ENCODE data around the gene HMG20A. TPM values are rescaled to one million over a fixed set of nuclear protein-coding genes. Genes with fewer than 3 reads are reported as not detected.

The HMG20A gene
- total RNA-seq, 4 donors from 2014 or later, result 39.6 to 65.1 (median 49.7) TPM

DNA sequence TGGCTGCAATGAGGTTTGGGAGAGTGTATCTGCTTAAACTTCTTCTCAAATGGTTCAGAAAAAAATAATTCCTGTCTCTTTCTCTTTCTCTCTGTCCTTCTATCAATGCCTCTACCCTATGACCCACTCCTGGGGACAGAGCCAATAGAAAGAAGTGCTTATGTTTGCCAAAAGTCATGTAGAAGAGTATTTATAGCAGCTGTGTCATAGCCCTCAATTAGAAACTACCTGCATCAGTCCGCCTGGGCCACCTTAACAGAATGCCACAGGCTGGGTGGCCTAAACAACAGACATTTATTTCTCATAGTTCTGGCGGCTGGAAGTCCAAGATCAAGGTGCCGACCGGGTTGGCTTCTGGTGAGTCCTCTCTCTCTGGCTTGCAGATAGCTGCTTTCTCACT is 92.5 kb downstream of the HMG20A start:
- no peaks in the 10 kb centered on the region for H3K9me3 ChIP-seq

DNA sequence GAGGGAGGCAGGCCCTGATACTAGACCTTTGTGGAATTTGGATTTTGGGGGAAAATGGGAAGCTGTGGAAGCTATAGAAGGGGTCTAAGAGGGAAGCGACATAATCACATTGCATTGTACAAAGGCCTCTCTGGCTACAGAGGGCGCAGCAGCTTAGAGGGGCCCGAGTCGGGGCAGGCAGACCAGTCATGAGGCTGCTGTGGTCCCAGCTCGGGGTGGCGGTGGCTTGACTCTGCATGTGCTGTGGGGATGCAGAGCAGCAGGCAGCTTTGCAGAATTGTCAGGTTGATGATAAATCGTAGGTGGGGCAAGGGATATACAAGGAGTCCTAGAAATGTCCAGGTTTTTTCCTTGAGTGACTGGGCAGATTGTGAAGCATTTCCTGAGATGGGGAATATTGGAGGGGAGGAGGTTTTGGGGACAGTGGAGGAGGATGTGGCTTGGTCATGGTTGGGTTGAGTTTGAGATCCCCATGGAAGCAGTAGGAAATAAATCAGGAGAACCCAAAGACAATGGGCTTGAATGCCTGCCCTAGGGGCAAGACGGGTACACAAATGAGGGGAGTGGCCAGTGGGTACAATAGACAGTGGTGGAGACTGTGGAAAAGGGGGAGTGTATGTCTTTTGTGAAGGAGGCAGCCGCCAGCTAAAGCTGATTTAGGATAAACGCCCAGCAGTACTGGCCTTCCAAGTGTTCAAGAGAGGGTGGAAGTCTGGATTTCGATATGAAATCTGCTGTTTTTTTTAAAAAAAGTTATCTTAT is 94.1 kb downstream of the HMG20A start:
- 65 to 69% methylated on average over 11 of the region's 11 CpGs for WGBS, 2 donors
- no peak for TF ChIP-seq POLR2A (IDR thresholded peaks at IDR 0.05)
- H3K9me3 ChIP-seq, result no peaks in the 10 kb centered on the region
- no peak overlapping the region for H3K4me3 ChIP-seq
- no peaks in the 10 kb centered on the region for H3K27me3 ChIP-seq
- no peak overlapping the region for H3K27ac ChIP-seq
- H3K36me3 ChIP-seq, result no peaks in the 10 kb centered on the region
- DNase-seq (ENCODE audit: low spot score in 2 of 2), result no peak
- peaks cover 0 to 11% (median 4%) of the 10 kb centered on the region in 4 donors for H3K4me1 ChIP-seq

More for the DNA sequence above, 92.5 kb downstream of the HMG20A start:
- no peak overlapping the region for H3K27ac ChIP-seq
- H3K4me3 ChIP-seq, result no peak overlapping the region
- WGBS, 2 donors, result 96% methylated on average over 4 of the region's 4 CpGs
- peaks cover 5 to 27% (median 17%) of the 10 kb centered on the region in 4 donors for H3K4me1 ChIP-seq
- no peak for DNase-seq (ENCODE audit: low spot score in 2 of 2)
- no peaks in the 10 kb centered on the region for H3K27me3 ChIP-seq
- TF ChIP-seq EP300 (IDR thresholded peaks at IDR 0.05), result no peak
- TF ChIP-seq POLR2A (IDR thresholded peaks at IDR 0.05), result no peak
- TF ChIP-seq, protein P1, sequence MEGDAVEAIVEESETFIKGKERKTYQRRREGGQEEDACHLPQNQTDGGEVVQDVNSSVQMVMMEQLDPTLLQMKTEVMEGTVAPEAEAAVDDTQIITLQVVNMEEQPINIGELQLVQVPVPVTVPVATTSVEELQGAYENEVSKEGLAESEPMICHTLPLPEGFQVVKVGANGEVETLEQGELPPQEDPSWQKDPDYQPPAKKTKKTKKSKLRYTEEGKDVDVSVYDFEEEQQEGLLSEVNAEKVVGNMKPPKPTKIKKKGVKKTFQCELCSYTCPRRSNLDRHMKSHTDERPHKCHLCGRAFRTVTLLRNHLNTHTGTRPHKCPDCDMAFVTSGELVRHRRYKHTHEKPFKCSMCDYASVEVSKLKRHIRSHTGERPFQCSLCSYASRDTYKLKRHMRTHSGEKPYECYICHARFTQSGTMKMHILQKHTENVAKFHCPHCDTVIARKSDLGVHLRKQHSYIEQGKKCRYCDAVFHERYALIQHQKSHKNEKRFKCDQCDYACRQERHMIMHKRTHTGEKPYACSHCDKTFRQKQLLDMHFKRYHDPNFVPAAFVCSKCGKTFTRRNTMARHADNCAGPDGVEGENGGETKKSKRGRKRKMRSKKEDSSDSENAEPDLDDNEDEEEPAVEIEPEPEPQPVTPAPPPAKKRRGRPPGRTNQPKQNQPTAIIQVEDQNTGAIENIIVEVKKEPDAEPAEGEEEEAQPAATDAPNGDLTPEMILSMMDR (IDR thresholded peaks at IDR 0.05), result no peak
- no peaks in the 10 kb centered on the region for H3K36me3 ChIP-seq

DNA sequence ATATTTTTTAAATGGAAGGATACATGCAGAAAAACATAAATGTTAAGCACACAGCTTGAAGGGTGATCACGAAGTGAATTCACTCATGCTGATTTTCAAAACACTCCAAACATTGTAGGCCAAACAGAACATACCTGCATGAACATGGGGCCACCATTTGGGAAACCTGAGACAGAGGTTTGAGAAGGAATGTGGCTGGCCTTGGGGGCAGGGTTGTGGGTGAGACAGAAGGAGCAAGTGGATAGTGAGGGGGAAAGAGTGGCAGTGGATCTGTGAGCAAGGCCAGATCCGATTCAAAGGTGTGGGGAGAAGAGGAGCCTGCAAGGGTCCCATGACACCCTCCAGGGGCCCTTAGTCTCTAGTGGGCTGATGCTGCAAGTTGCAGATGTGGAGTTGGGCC is 94.9 kb downstream of the HMG20A start:
- Histone ChIP-seq H3K27ac (no peak overlapping the region), H3K4me3 (no peak overlapping the region), H3K27me3 (no peaks in the 10 kb centered on the region), H3K9me3 (no peaks in the 10 kb centered on the region), H3K36me3 (no peaks in the 10 kb centered on the region), H3K4me1 (peaks cover 0 to 3% (median under 1%) of the 10 kb centered on the region in 4 donors)
- DNase-seq (ENCODE audit: low spot score in 2 of 2), result no peak
- WGBS, 2 donors, result 91 to 96% methylated on average over 2 of the region's 2 CpGs
- TF ChIP-seq, protein P1 (IDR thresholded peaks at IDR 0.05), result no peak
- TF ChIP-seq EP300 (IDR thresholded peaks at IDR 0.05), result no peak
- TF ChIP-seq POLR2A (IDR thresholded peaks at IDR 0.05), result no peak

DNA sequence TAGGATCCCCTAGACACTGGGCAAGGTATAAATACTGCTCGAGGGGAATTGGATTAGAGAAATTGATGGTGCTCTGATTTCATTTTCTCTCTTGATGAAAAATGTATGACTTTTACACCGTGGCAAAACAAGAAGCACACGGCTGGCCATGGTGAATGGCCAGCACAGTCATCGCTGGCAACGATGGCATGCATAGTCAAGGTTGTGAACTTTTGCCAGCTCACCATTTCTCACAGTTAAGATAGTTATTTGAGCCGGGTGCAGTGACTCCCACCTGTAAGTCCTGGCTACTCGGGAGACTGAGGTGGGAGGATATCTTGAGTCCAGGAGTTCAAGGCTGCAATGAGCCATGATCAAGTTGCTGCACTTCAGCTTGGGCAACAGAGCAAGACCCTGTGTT is 95.4 kb downstream of the HMG20A start:
- H3K27me3 ChIP-seq, result no peaks in the 10 kb centered on the region
- H3K27ac ChIP-seq, result no peak overlapping the region
- no peak for DNase-seq (ENCODE audit: low spot score in 2 of 2)
- H3K36me3 ChIP-seq, result no peaks in the 10 kb centered on the region
- 89 to 91% methylated on average over 7 of the region's 7 CpGs for WGBS, 2 donors
- H3K4me1 ChIP-seq, result no peaks in the 10 kb centered on the region
- TF ChIP-seq POLR2A (IDR thresholded peaks at IDR 0.05), result no peak
- TF ChIP-seq, protein P1 (IDR thresholded peaks at IDR 0.05), result no peak
- TF ChIP-seq EP300 (IDR thresholded peaks at IDR 0.05), result no peak
- no peak overlapping the region for H3K4me3 ChIP-seq
- no peaks in the 10 kb centered on the region for H3K9me3 ChIP-seq

DNA sequence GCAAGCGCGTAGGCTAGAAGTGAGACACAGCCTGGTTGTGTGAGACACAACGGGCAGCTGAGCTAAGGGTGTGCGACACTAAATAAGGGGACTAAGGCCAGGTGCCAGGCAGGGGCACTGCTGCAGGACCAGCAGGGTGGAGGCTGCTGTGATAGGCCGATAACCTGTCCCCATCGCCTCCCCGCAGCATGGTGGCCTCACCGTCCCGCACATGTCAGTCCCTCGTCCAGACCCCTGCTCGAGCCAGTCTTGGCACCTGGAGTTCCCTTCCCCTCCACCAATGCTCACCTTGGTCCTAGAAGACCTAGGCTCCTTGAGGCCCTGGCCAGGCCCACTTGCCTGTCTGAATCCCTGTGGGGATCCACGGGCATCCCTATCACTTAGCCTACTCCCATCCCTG is 96.1 kb downstream of the HMG20A start:
- DNase-seq (ENCODE audit: low spot score in 2 of 2), result no peak
- no peaks in the 10 kb centered on the region for H3K9me3 ChIP-seq
- no peak overlapping the region for H3K27ac ChIP-seq
- TF ChIP-seq, protein P1 (IDR thresholded peaks at IDR 0.05), result no peak
- TF ChIP-seq POLR2A (IDR thresholded peaks at IDR 0.05) (no peak), EP300 (IDR thresholded peaks at IDR 0.05) (no peak)
- H3K4me1 ChIP-seq, result no peaks in the 10 kb centered on the region
- 93 to 95% methylated on average over 12 of the region's 12 CpGs for WGBS, 2 donors
- H3K4me3 ChIP-seq, result no peak overlapping the region
- no peaks in the 10 kb centered on the region for H3K27me3 ChIP-seq
- H3K36me3 ChIP-seq, result no peaks in the 10 kb centered on the region
